HCT116 (cell line): ENCODE data around the gene LRRC9. TPM values are rescaled to one million over a fixed set of nuclear protein-coding genes. Genes with fewer than 3 reads are reported as not detected.

Experiments used
- ATAC-seq: fragments of 200-7000 bp; cut with Tn5 transposase; 2 replicates; pipeline ENCODE4 v1.9.1; 2020; ENCODE audit warnings: mild to moderate bottlenecking, moderate library complexity
- BruUV-seq: library from RNA; stranded (reverse); fragments of 400-500 nt; replicated peaks from 2 replicates; lab custom pipeline; 2021; lab: Mats Ljungman, UMichigan
- CTCF ChIA-PET: fragments of 300-600 bp; sonication (Branson Sonifier 250); formaldehyde crosslinking; loops from one replicate; lab custom pipeline; 2021; ENCODE audit warnings: antibody characterized with exemption; lab: Charles Lee
- POLR2A ChIA-PET: fragments of 300-600, 350-600 bp; sonication (Branson Sonifier 250); formaldehyde crosslinking; loops from one replicate; lab custom pipeline; 2021; ENCODE audit warnings: antibody characterized with exemption; lab: Charles Lee
- RAD21 ChIA-PET, 2 experiments: fragments of 300-600 bp; sonication (Branson Sonifier 250); formaldehyde crosslinking; loops; one replicate each; lab custom pipeline; 2023; ENCODE audit warnings: low total read pairs in 2 of 2; ENCODE audit not compliant: uncharacterized antibody in 2 of 2, unreplicated experiment in 2 of 2, low non-redundant PET in 1 of 2; lab: Charles Lee
- DNase-seq: peaks from one replicate; pipeline ENCODE4 v3.0.0-alpha.2; 2010; ENCODE audit warnings: low read depth, low spot score
- H2AFZ ChIP-seq: fragments of 200-600 bp; shearing (Covaris generic), sonication (generic); 2 replicates; pipeline ENCODE4 v1.6.1; 2017; ENCODE audit warnings: low read depth, mixed run types, mixed read lengths, antibody characterized with exemption, low read length; ENCODE audit not compliant: poor library complexity, severe bottlenecking
- H3K27ac ChIP-seq: 2 replicates; pipeline ENCODE4 v1.5.1; 2012; ENCODE audit warnings: low read depth, low read length
- H3K27me3 ChIP-seq: fragments of 200-600 bp; sonication (generic); 2 replicates; pipeline ENCODE4 v1.6.1; 2016; ENCODE audit warnings: mixed run types, low read length, mixed read lengths; ENCODE audit not compliant: insufficient read depth
- H3K36me3 ChIP-seq, 2 experiments: fragments of 200-500 bp in 1 of 2; fragments of 200-600 bp in 1 of 2; sonication (Bioruptor generic) in 1 of 2; sonication (generic) in 1 of 2; 2 replicates each; pipeline versions ENCODE4 v1.5.1 to v1.6.1; 2014 to 2016; ENCODE audit warnings: low read length in 2 of 2, inconsistent platforms in 1 of 2, mixed read lengths in 1 of 2, mixed run types in 1 of 2; ENCODE audit not compliant: insufficient read depth in 2 of 2, control insufficient read depth in 1 of 2
- H3K4me1 ChIP-seq, 2 experiments: fragments of 200-600 bp in 1 of 2; sonication (generic) in 1 of 2; 2 replicates each; pipeline versions ENCODE4 v1.5.1 to v1.6.1; 2012 to 2017; ENCODE audit warnings: low read length in 2 of 2, inconsistent platforms in 1 of 2, mild to moderate bottlenecking in 1 of 2, mixed read lengths in 1 of 2, mixed run types in 1 of 2, moderate library complexity in 1 of 2; ENCODE audit not compliant: insufficient read depth in 2 of 2, control insufficient read depth in 1 of 2
- H3K4me2 ChIP-seq: fragments of 200-600 bp; sonication (generic); 2 replicates; pipeline ENCODE4 v1.6.1; 2017; ENCODE audit warnings: mixed run types, low read length, mixed read lengths
- H3K4me3 ChIP-seq, 2 experiments: fragments of 200-600 bp in 1 of 2; sonication (generic) in 1 of 2; replicated peaks in 1 of 2; 2 replicates each; pipeline ENCODE4 v1.5.1; 2011 to 2016; ENCODE audit warnings: low read length in 2 of 2, control low read depth in 1 of 2, low read depth in 1 of 2, mild to moderate bottlenecking in 1 of 2, mixed read lengths in 1 of 2, mixed run types in 1 of 2
- H3K79me2 ChIP-seq: fragments of 200-600 bp; sonication (generic); 2 replicates; pipeline ENCODE4 v1.6.1; 2017; ENCODE audit warnings: mild to moderate bottlenecking, mixed run types, low read length, moderate library complexity, mixed read lengths; ENCODE audit not compliant: insufficient read depth
- H3K9ac ChIP-seq: fragments of 200-600 bp; sonication (generic); 2 replicates; pipeline ENCODE4 v1.6.1; 2016; ENCODE audit warnings: low read length, mixed read lengths
- H3K9me2 ChIP-seq: fragments of 200-600 bp; sonication (generic), shearing (Covaris generic); 2 replicates; pipeline ENCODE4 v1.6.1; 2017; ENCODE audit warnings: mixed run types, mild to moderate bottlenecking, moderate library complexity; ENCODE audit not compliant: insufficient read depth
- H3K9me3 ChIP-seq, 2 experiments: fragments of 200-500 bp in 1 of 2; fragments of 200-600 bp in 1 of 2; sonication (Bioruptor generic) in 1 of 2; sonication (generic) in 1 of 2; 2 replicates each; pipeline ENCODE4 v1.6.1; 2014 to 2017; ENCODE audit warnings: low read length in 2 of 2, mixed read lengths in 2 of 2, inconsistent platforms in 1 of 2, low read depth in 1 of 2, mild to moderate bottlenecking in 1 of 2, mixed run types in 1 of 2, moderate library complexity in 1 of 2; ENCODE audit not compliant: control insufficient read depth in 1 of 2, insufficient read depth in 1 of 2
- H4K20me1 ChIP-seq: fragments of 200-600 bp; sonication (generic), shearing (Covaris generic); 2 replicates; pipeline ENCODE4 v1.6.1; 2017; ENCODE audit warnings: mixed run types, mild to moderate bottlenecking, moderate library complexity; ENCODE audit not compliant: insufficient read depth
- CBX3 ChIP-seq: IDR thresholded peaks from 2 replicates; pipeline ENCODE4 v1.6.1; 2012; ENCODE audit warnings: low read depth
- EGR1 ChIP-seq: IDR thresholded peaks from 2 replicates; pipeline ENCODE4 v1.6.1; 2012; ENCODE audit warnings: low read depth
- EZH2 ChIP-seq: fragments of 200-600 bp; sonication (generic); IDR thresholded peaks from 2 replicates; pipeline ENCODE4 v1.6.1; 2017; ENCODE audit warnings: antibody characterized with exemption, mixed run types
- EZH2phosphoT487 ChIP-seq: fragments of 200-600 bp; IDR thresholded peaks from 2 replicates; pipeline ENCODE4 v1.6.1; 2018; ENCODE audit warnings: antibody characterized with exemption, borderline replicate concordance
- FOSL1 ChIP-seq: IDR thresholded peaks from 2 replicates; pipeline ENCODE4 v1.6.1; 2012; ENCODE audit warnings: low read depth
- POLR2A ChIP-seq: IDR thresholded peaks from 2 replicates; pipeline ENCODE4 v1.7.0; 2011; ENCODE audit warnings: borderline replicate concordance; ENCODE audit not compliant: insufficient read depth, insufficient read length; ENCODE audit errors: extremely low read depth
- POLR2AphosphoS5 ChIP-seq: IDR thresholded peaks from 2 replicates; pipeline ENCODE4 v1.6.1; 2011; ENCODE audit warnings: mild to moderate bottlenecking, low read depth, low read length, moderate library complexity
- RAD21 ChIP-seq: IDR thresholded peaks from 2 replicates; pipeline ENCODE4 v1.6.1; 2012; ENCODE audit warnings: low read depth, mild to moderate bottlenecking
- SP1 ChIP-seq: IDR thresholded peaks from 2 replicates; pipeline ENCODE4 v1.6.1; 2012; ENCODE audit warnings: low read depth
- SRF ChIP-seq: IDR thresholded peaks from 2 replicates; pipeline ENCODE4 v1.6.1; 2012; ENCODE audit warnings: low read depth
- TCF7L2 ChIP-seq: IDR thresholded peaks from 2 replicates; pipeline ENCODE4 v1.7.0; 2011; ENCODE audit warnings: borderline replicate concordance, inconsistent platforms; ENCODE audit not compliant: insufficient read depth, insufficient read length; ENCODE audit errors: extremely low read depth
- ZFX ChIP-seq: fragments of 450-650 bp; IDR thresholded peaks from 2 replicates; pipeline ENCODE4 v1.6.1; 2017
- intact Hi-C: fragments of 100-400 bp; cut with micrococcal nuclease; formaldehyde crosslinking; loops from 2 replicates; pipeline ENCODE4 v1.10.0; 2022
- total RNA-seq: library from RNA; stranded (reverse); gene quantifications from one replicate; pipeline ENCODE4 v1.2.1, GENCODE V29; 2021; ENCODE audit not compliant: unreplicated experiment
- TF ChIP-seq, protein P1 (sequence below): IDR thresholded peaks from 2 replicates; pipeline ENCODE4 v1.6.1; 2012
- TF ChIP-seq, protein P2 (sequence below), 3 experiments: fragments of 200-600 bp in 1 of 3; sonication (generic) in 1 of 3; IDR thresholded peaks in 2 of 3; conservative IDR thresholded peaks in 1 of 3; 2 replicates each; pipeline ENCODE4 v1.5.1; 2012 to 2017; ENCODE audit warnings: low read depth in 2 of 3, low read length in 2 of 3, antibody characterized with exemption in 1 of 3, borderline replicate concordance in 1 of 3, control low read depth in 1 of 3, mild to moderate bottlenecking in 1 of 3, mixed read lengths in 1 of 3, mixed run types in 1 of 3, moderate library complexity in 1 of 3; ENCODE audit not compliant: insufficient read depth in 1 of 3
- TF ChIP-seq, protein P3 (sequence below): IDR thresholded peaks from 2 replicates; pipeline ENCODE4 v1.6.1; 2012
- TF ChIP-seq, protein P4 (sequence below): IDR thresholded peaks from 2 replicates; pipeline ENCODE4 v1.6.1; 2011; ENCODE audit warnings: mild to moderate bottlenecking, low read length, moderate library complexity; ENCODE audit not compliant: insufficient replicate concordance; ENCODE audit errors: extremely low read depth

LRRC9 gene
- total RNA-seq, 1 experiment from 2014 or later, result not detected

DNA sequence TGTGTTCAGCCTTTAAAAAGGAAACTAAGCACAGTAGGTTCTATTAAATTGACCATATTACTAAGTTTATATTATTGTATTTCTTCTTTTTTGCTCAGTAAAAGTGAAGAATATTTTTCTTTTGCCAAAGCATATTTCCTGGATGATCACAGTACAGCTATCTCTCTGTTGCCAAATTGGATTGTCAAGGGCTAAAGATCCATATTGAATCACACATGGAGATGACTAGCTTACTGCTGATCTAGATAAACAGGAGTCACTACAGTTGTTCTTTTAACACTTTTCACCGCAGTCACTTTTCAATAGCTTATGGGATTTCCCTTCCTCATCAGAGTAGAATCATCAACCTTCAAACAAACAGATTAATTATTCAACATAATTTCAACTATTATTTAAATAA, 78.6 kb downstream of the LRRC9 start:
- Histone ChIP-seq H3K9ac (no peak overlapping the region), H3K4me3 (no peak overlapping the region), H3K27ac (no peak overlapping the region), H3K27me3 (no peaks in the 10 kb centered on the region), H3K9me2 (no peaks in the 10 kb centered on the region), H3K36me3 (no peaks in the 10 kb centered on the region), H4K20me1 (no peaks in the 10 kb centered on the region), H2AFZ (no peak overlapping the region), H3K79me2 (no peaks in the 10 kb centered on the region), H3K4me2 (no peak overlapping the region), H3K9me3 (no peaks in the 10 kb centered on the region), H3K4me1 (no peaks in the 10 kb centered on the region)
- TF ChIP-seq SRF, result no peak
- no peak for TF ChIP-seq TCF7L2
- TF ChIP-seq, protein P1, sequence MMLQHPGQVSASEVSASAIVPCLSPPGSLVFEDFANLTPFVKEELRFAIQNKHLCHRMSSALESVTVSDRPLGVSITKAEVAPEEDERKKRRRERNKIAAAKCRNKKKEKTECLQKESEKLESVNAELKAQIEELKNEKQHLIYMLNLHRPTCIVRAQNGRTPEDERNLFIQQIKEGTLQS, result no peak
- no peak for TF ChIP-seq FOSL1
- TF ChIP-seq POLR2A, result no peak
- TF ChIP-seq EZH2phosphoT487, result no peak
- TF ChIP-seq EGR1, result no peak
- TF ChIP-seq, protein P2, sequence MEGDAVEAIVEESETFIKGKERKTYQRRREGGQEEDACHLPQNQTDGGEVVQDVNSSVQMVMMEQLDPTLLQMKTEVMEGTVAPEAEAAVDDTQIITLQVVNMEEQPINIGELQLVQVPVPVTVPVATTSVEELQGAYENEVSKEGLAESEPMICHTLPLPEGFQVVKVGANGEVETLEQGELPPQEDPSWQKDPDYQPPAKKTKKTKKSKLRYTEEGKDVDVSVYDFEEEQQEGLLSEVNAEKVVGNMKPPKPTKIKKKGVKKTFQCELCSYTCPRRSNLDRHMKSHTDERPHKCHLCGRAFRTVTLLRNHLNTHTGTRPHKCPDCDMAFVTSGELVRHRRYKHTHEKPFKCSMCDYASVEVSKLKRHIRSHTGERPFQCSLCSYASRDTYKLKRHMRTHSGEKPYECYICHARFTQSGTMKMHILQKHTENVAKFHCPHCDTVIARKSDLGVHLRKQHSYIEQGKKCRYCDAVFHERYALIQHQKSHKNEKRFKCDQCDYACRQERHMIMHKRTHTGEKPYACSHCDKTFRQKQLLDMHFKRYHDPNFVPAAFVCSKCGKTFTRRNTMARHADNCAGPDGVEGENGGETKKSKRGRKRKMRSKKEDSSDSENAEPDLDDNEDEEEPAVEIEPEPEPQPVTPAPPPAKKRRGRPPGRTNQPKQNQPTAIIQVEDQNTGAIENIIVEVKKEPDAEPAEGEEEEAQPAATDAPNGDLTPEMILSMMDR (IDR thresholded peaks at IDR 0.05 in 2 of 3, conservative IDR thresholded peaks at IDR 0.05 in 1 of 3; ENCODE audit: borderline replicate concordance in 1 of 3, insufficient read depth in 1 of 3, low read depth in 2 of 3, low read length in 2 of 3), result no peak
- no peak for TF ChIP-seq SP1
- TF ChIP-seq, protein P3, sequence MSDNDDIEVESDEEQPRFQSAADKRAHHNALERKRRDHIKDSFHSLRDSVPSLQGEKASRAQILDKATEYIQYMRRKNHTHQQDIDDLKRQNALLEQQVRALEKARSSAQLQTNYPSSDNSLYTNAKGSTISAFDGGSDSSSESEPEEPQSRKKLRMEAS, result no peak
- no peak for TF ChIP-seq CBX3
- no peak for TF ChIP-seq ZFX
- no peak for TF ChIP-seq POLR2AphosphoS5
- no peak for TF ChIP-seq RAD21
- TF ChIP-seq EZH2, result no peak
- TF ChIP-seq, protein P4, sequence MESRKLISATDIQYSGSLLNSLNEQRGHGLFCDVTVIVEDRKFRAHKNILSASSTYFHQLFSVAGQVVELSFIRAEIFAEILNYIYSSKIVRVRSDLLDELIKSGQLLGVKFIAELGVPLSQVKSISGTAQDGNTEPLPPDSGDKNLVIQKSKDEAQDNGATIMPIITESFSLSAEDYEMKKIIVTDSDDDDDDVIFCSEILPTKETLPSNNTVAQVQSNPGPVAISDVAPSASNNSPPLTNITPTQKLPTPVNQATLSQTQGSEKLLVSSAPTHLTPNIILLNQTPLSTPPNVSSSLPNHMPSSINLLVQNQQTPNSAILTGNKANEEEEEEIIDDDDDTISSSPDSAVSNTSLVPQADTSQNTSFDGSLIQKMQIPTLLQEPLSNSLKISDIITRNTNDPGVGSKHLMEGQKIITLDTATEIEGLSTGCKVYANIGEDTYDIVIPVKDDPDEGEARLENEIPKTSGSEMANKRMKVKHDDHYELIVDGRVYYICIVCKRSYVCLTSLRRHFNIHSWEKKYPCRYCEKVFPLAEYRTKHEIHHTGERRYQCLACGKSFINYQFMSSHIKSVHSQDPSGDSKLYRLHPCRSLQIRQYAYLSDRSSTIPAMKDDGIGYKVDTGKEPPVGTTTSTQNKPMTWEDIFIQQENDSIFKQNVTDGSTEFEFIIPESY, result no peak
- POLR2A ChIA-PET, result no interaction called here
- RAD21 ChIA-PET, result no interaction called here
- intact Hi-C loops, result no loop called here
- ATAC-seq, result no peak
- no TSS peak for BruUV-seq
- CTCF ChIA-PET, result no interaction called here
- no peak for DNase-seq
